Activated B cell treated with CpG ODN at 0.5 μM for 24 hours (primary cell): Measurements from ENCODE around the gene GAST. TPM values are rescaled to one million over a fixed set of nuclear protein-coding genes. Genes with fewer than 3 reads are reported as not detected.

Experiments
- ATAC-seq: fragments of 200-7000 bp; cut with Tn5 transposase; one replicate; pipeline ENCODE4 v1.10.0; 2021; ENCODE audit warnings: low read depth, mild to moderate bottlenecking, moderate library complexity
- CTCF ChIA-PET: fragments of 350-600 bp; sonication (Branson Sonifier 250); formaldehyde crosslinking; loops from one replicate; lab custom pipeline; 2021; ENCODE audit warnings: antibody characterized with exemption; lab: Charles Lee
- POLR2A ChIA-PET: fragments of 350-600 bp; sonication (Branson Sonifier 250); formaldehyde crosslinking; loops from one replicate; lab custom pipeline; 2021; ENCODE audit warnings: antibody characterized with exemption; lab: Charles Lee
- DNase-seq: peaks from one replicate; pipeline ENCODE4 v3.0.0; 2022
- H3K27ac Mint-ChIP-seq: one replicate; pipeline ENCODE4 v1.8.0; 2020; ENCODE audit warnings: mixed read lengths
- H3K27me3 Mint-ChIP-seq: one replicate; pipeline ENCODE4 v1.8.0; 2021; ENCODE audit warnings: mixed read lengths
- H3K36me3 Mint-ChIP-seq: one replicate; pipeline ENCODE4 v1.8.0; 2021; ENCODE audit warnings: low read depth, mixed read lengths
- H3K4me1 Mint-ChIP-seq: one replicate; pipeline ENCODE4 v1.8.0; 2021; ENCODE audit warnings: mixed read lengths
- H3K4me3 Mint-ChIP-seq: one replicate; pipeline ENCODE4 v1.8.0; 2020; ENCODE audit warnings: mild to moderate bottlenecking, mixed read lengths
- H3K9me3 Mint-ChIP-seq: one replicate; pipeline ENCODE4 v1.8.0; 2020; ENCODE audit warnings: mixed read lengths
- intact Hi-C: fragments of 100-400 bp; cut with micrococcal nuclease; formaldehyde crosslinking; loops from one replicate; pipeline ENCODE4 v1.15.1; 2024
- total RNA-seq: library from RNA; stranded (reverse); gene quantifications from 2 replicates; pipeline ENCODE4 v1.2.3, GENCODE V29; 2022
- TF ChIP-seq, protein P1 (sequence below): fragments of 200-600 bp; IDR thresholded peaks from one replicate; pipeline ENCODE4 v1.8.0; 2022; ENCODE audit warnings: antibody characterized with exemption, mild to moderate bottlenecking

GAST gene
- total RNA-seq, 1 donor from 2014 or later: not detected

DNA sequence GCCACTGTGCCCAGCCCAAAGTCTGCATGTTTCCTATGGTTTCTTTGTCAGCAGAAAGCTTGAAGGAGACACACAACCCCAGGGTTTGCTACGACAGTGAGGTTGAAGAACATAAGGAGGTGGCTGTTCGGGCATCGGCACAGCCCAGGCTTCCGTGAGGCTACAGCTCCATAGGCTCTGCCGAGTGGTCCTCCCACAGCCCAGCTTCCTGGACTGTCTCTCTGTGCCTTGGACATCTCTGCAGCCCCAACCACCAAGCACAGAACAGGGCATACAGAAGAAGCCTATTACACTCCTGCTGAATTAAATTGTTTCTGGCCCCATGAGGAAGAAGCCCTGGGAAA lies 25.5 kb downstream of the GAST start:
- Mint-ChIP-seq H3K4me3 (no peak overlapping the region), H3K9me3 (no peaks in the 10 kb centered on the region), H3K27ac (no peak overlapping the region), H3K36me3 (no peaks in the 10 kb centered on the region), H3K27me3 (peaks cover 23% of the 10 kb centered on the region), H3K4me1 (peaks cover 11% of the 10 kb centered on the region)
- POLR2A ChIA-PET: interaction anchor here (1.0 to 1.1 kb wide), 2 partner anchors 49 to 64 kb away, joined by 3 to 5 read pairs; partner anchors contain the start of gene EIF1
- DNase-seq (no peak), ATAC-seq (peak; percentile 8)
- CTCF ChIA-PET: interaction anchor here (1.3 to 4.3 kb wide), 5 partner anchors 49 to 73 kb away, joined by 5 to 54 read pairs (median 7); partner anchors contain the start of genes JUP and P3H4
- intact Hi-C loops: loop anchor here (1.0 to 10.0 kb wide), 6 partner anchors 49 to 379 kb away; partner anchors contain the start of genes JUP, KLHL11 and P3H4
- TF ChIP-seq, protein P1, sequence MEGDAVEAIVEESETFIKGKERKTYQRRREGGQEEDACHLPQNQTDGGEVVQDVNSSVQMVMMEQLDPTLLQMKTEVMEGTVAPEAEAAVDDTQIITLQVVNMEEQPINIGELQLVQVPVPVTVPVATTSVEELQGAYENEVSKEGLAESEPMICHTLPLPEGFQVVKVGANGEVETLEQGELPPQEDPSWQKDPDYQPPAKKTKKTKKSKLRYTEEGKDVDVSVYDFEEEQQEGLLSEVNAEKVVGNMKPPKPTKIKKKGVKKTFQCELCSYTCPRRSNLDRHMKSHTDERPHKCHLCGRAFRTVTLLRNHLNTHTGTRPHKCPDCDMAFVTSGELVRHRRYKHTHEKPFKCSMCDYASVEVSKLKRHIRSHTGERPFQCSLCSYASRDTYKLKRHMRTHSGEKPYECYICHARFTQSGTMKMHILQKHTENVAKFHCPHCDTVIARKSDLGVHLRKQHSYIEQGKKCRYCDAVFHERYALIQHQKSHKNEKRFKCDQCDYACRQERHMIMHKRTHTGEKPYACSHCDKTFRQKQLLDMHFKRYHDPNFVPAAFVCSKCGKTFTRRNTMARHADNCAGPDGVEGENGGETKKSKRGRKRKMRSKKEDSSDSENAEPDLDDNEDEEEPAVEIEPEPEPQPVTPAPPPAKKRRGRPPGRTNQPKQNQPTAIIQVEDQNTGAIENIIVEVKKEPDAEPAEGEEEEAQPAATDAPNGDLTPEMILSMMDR: no peak

DNA sequence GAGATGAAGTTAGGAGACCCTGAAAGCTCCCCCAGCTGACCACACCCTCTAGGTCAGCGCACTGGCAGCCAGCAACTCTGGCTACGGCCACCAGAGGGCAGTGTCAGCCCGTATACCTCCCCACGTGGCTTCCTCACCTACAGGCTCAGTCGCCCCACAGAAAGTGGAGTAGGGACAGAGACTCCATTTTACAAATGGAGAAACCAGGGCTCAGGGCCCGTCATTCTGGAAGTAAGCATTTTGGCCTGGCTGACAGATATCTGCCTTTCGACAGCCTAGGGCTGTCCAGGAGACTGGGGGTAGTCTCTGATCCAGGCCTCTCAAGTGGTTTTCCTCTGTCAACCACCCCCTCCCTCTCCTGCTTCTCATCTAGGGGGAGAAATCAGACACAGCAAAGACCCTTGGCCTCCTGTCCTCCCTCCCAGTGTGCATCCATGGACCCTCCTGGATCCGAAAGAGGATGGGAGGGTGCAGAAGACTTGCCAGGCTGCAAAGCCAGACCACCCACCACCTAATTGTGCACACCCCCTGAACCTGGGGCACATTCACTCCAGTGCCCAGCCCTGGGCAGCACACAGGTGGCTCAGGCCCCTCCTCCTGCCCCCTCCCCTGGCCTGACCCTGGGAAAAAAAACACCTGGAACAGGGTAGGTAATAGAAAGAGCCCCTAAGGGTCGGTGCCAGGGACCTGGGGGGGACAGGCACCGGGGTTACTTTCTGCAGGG lies 26.1 kb downstream of the GAST start:
- peak; percentile 96 for ATAC-seq
- Mint-ChIP-seq H3K4me3 (no peak overlapping the region), H3K27me3 (peaks cover 22% of the 10 kb centered on the region), H3K36me3 (no peaks in the 10 kb centered on the region), H3K4me1 (peaks cover 11% of the 10 kb centered on the region), H3K27ac (no peak overlapping the region), H3K9me3 (no peaks in the 10 kb centered on the region)
- ChIA-PET CTCF (interaction anchor here (0.9 to 4.3 kb wide), 6 partner anchors 48 to 73 kb away, joined by 5 to 54 read pairs (median 7); partner anchors contain the start of genes JUP and P3H4), POLR2A (interaction anchor here (1.0 to 1.1 kb wide), 2 partner anchors 50 to 63 kb away, joined by 3 to 5 read pairs; partner anchors contain the start of gene EIF1)
- TF ChIP-seq, protein P1: peak; percentile 94
- intact Hi-C loops: loop anchor here (1.0 to 10.0 kb wide), 6 partner anchors 48 to 378 kb away; partner anchors contain the start of genes JUP, KLHL11 and P3H4
- peak; percentile 77 for DNase-seq

DNA sequence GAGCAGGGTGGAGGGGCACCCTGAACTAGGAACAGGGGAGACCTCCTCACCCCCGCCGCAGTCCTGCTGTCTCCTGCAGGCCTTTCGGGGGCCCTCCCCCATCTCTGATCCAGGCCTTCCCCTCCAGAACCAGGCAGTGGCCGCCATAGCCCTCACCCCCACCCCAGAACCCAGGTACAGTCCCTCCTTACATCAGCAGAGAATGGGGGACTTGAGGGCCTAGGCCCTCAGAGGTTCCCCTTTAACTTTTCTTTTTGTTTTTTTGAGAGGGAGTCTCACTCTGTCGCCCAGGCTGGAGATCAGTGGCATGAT lies 26.6 kb downstream of the GAST start:
- TF ChIP-seq, protein P1: no peak
- ATAC-seq (no peak), DNase-seq (no peak)
- intact Hi-C loops: loop anchor here (1.0 to 10.0 kb wide), 6 partner anchors 48 to 378 kb away; partner anchors contain the start of genes JUP, KLHL11 and P3H4
- CTCF ChIA-PET: interaction anchor here (0.9 kb wide), 1 partner anchor 61 kb away, joined by 6 read pairs; no protein-coding TSS in a partner anchor
- POLR2A ChIA-PET: no interaction called here
- no peak overlapping the region for H3K4me3 Mint-ChIP-seq
- no peaks in the 10 kb centered on the region for H3K9me3 Mint-ChIP-seq
- H3K27ac Mint-ChIP-seq: no peak overlapping the region
- H3K36me3 Mint-ChIP-seq: no peaks in the 10 kb centered on the region
- peaks cover 8% of the 10 kb centered on the region for H3K4me1 Mint-ChIP-seq
- peaks cover 19% of the 10 kb centered on the region for H3K27me3 Mint-ChIP-seq

DNA sequence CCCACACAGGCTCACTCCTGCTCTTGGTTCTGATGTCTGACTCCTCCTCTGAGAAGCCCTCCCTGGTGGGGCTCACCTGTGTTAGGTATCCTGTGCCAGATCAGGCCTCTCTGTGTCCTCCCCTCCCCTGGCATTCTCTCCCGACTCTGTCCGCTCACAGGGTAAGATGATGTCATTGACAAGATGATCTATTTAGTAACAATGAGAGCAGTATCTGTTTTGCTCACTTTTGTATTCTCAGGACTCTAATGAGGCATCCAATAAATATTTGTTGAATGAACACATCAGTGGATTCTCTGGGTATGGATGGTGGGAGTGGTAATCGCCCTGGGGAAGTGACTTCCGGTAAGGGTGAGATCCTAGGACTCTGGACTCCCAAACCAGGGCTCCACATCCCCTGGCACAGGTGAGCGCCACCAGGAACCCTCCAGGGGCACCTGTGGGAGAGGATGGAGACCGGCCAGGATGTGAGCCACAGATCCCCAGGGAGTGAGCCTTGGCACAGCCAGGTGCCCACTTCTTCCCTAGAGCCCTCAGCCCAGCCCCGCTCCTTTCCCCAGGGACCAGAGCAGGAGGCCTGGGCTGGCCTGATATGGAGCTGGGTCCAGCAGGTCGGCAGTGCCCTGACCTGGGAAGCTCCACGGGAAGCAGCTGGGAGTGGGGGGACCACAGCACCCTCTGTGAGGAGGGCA lies 27.7 kb downstream of the GAST start:
- Mint-ChIP-seq H3K27ac (no peak overlapping the region), H3K9me3 (no peaks in the 10 kb centered on the region), H3K36me3 (no peaks in the 10 kb centered on the region), H3K4me3 (no peak overlapping the region), H3K27me3 (peaks cover 17% of the 10 kb centered on the region), H3K4me1 (peaks cover 4% of the 10 kb centered on the region)
- ATAC-seq (no peak), DNase-seq (no peak)
- POLR2A ChIA-PET: no interaction called here
- intact Hi-C loops: loop anchor here (2.0 to 10.0 kb wide), 2 partner anchors 71 to 125 kb away; partner anchors contain the start of genes KLHL11 and P3H4
- TF ChIP-seq, protein P1: no peak
- CTCF ChIA-PET: no interaction called here

DNA sequence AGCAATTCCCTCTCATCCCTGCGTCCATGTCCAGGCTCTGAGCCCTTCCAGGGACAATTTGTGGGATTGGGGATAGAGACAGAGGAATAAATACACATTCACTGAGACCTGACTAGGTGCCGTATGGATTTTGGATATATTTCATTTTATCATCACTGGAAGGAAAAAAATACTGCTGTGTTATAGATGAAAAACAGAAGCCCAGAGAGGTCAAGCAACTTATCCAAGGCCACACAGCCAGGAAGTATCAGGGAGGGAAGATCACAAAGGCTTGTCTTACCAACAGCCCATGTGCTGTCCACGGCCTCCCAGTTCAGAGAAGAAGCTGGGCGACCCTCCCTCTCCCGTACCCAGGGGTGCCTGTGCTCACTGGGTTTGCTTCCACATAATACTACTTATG lies 28.4 kb downstream of the GAST start:
- Mint-ChIP-seq H3K4me3 (no peak overlapping the region), H3K9me3 (no peaks in the 10 kb centered on the region), H3K27me3 (peaks cover 15% of the 10 kb centered on the region), H3K27ac (no peak overlapping the region), H3K4me1 (no peaks in the 10 kb centered on the region), H3K36me3 (no peaks in the 10 kb centered on the region)
- ATAC-seq: no peak
- DNase-seq: no peak
- intact Hi-C loops: no loop called here
- CTCF ChIA-PET: no interaction called here
- POLR2A ChIA-PET: no interaction called here
- TF ChIP-seq, protein P1: no peak
